HFF-Myc (cell line): Measurements from ENCODE around the gene PRKAR1B.

ENCODE experiments used
- DNase-seq: peaks from one replicate; pipeline ENCODE4 v3.0.0-alpha.2; 2011; ENCODE audit warnings: low read depth; ENCODE audit errors: extremely low read depth
- H3K4me3 ChIP-seq: replicated peaks from 2 replicates; pipeline ENCODE4 v1.5.1; 2011; ENCODE audit warnings: low read depth, mild to moderate bottlenecking, control low read depth, low read length
- TF ChIP-seq, protein P1 (sequence below): IDR thresholded peaks from 2 replicates; pipeline ENCODE4 v1.5.1; 2012; ENCODE audit warnings: mild to moderate bottlenecking, low read depth, low read length, control low read depth; ENCODE audit errors: missing control alignments

PRKAR1B gene

DNA sequence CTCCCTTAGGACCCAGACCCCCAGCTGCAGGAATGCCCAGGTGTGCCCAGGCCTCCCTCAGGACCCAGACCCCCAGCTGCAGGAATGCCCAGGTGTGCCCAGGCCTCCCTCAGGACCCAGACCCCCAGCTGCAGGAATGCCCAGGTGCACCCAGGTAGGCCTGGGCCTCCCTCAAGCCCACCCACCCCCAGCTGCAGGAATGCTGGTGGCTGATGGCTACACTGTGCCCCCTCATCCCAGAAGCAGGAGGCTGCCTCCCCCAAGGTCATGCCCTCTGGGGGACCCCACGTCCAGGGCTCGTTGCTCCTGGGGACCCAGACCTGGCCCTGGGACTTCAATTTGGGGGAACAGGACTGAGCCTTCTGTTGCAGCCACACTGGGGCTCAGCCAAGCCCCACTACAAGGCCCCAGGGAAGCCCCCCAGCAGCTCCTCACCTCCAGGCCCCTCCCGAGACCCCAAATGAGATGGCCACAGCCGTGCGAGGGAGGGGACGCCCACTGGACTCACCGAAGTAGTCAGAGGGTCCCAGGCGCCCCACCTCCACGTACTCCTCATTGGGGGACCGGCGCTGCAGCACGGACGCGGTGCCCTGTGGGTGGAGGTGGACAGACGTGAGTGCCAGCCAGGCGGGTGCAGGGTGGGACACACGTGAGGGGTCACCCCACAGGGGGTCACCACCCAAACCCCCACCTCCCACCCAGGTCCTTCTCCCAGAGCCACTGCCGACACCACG is 176.0 kb downstream of the PRKAR1B start:
- no peak for DNase-seq
- TF ChIP-seq, protein P1, sequence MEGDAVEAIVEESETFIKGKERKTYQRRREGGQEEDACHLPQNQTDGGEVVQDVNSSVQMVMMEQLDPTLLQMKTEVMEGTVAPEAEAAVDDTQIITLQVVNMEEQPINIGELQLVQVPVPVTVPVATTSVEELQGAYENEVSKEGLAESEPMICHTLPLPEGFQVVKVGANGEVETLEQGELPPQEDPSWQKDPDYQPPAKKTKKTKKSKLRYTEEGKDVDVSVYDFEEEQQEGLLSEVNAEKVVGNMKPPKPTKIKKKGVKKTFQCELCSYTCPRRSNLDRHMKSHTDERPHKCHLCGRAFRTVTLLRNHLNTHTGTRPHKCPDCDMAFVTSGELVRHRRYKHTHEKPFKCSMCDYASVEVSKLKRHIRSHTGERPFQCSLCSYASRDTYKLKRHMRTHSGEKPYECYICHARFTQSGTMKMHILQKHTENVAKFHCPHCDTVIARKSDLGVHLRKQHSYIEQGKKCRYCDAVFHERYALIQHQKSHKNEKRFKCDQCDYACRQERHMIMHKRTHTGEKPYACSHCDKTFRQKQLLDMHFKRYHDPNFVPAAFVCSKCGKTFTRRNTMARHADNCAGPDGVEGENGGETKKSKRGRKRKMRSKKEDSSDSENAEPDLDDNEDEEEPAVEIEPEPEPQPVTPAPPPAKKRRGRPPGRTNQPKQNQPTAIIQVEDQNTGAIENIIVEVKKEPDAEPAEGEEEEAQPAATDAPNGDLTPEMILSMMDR, result no peak
- H3K4me3 ChIP-seq, result no peak overlapping the region

DNA sequence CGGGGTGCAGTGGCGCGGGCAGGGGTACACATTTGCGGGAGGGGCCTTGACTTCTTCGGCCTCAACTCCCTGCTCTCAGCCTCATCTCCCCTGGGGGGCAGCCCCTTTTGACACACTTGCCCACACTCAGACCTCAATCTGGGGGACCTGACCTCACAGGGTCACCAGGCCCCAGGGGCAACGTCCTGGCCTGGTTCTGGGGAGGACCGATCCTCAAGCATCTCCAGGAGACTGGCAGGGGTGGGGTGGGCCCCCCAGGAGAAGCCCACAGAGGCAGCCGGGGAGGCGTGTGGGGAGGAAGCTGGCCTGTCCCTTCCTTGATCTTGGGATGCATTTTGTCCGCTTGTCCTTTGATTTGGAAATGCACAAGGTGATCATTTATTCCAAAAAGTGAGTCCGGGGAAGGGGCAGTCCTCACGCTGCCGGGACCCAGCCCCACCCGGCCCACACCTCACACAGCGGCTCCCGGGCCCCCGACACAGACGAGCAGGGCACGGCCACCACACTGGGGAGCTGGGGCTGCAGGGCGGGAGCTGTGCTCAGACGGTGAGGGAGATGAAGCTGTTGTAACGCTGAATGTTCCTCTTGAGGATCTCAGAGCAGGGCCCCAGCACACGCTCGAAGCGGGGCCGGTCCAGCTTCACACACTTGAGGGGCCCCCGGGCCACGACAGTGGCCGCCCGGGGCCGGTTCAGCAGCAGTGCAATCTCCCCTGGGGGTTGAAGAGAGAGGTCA is 177.0 kb downstream of the PRKAR1B start:
- TF ChIP-seq, protein P1, result no peak
- no peak for DNase-seq
- no peak overlapping the region for H3K4me3 ChIP-seq

DNA sequence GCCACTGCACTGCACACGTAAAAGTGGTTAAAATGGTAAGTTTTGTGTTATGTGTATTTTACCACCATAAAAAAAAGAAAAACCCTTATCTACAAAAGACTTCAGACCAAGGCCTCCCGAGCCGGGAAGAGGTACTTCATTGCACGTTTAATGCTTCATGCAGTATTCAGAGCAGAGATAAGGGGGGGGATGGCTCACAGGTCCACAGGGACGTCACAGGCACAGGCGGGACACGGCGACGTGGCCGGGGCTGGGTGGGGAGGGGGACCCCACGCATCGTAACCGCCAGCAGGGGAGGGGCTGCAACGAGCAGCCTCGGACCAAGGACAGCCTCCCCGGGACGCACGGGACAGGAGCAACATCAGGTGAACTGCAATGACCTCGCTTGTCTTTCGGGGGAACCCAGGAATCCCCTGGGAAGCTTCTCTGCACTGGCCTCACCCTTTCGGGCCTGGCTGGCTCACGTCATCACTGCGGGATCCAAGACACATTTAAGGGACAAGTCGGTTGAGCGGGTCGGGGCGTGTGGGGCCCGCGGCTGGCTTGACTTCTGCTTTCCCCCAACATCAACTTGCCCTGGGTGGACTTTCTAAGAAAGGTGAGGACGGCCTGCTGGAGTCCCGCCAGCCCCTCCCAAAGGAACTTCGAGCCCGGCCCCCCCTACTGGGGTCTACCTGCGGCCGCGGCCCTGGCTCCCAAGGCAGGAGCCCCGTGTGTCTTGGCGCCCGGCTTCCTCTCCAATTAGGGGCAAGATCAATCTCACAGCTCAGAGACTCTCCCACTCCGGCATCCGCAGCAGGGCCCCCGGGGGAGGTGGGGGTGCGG is 177.8 kb downstream of the PRKAR1B start:
- DNase-seq, result no peak
- H3K4me3 ChIP-seq, result no peak overlapping the region
- TF ChIP-seq, protein P1, result no peak

DNA sequence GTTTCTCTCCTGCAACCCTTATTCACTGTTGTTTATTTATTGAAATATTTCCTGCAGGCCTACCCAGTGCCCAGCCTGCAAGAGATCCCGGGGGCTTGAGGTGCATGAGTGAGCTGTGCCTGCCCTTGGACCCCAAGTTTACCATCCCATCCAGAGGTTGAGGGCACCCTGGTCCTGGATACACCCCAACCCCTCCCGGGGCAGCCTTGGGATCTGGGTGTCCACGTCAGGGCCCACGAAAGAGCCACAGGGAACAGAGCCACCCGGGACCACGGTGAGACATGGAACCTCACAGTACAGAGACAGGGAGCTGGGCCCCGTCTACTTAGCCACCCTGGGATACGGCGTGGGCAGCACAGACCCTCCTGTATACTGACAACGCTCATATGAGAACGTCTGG is 178.7 kb downstream of the PRKAR1B start:
- TF ChIP-seq, protein P1, result no peak
- no peak for DNase-seq
- no peak overlapping the region for H3K4me3 ChIP-seq

DNA sequence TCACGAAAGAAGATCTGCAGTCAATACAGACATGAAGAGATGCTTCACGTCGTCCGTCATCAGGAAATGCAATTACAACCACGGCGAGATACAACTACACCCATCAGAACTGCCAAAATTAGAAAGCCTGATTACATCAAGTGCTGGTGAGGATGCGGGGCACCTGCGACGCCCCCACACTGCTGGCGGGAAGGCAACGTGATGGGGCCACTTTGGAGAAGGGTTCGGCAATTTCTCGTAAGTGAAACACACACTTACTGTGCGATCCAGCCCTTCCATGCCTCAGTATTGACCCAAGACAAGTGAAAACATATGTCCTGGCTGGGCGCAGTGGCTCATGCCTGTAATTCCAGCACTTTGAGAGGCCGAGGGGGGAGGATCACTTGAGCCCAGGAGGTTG is 181.6 kb downstream of the PRKAR1B start:
- TF ChIP-seq, protein P1, result no peak
- H3K4me3 ChIP-seq, result no peak overlapping the region

DNA sequence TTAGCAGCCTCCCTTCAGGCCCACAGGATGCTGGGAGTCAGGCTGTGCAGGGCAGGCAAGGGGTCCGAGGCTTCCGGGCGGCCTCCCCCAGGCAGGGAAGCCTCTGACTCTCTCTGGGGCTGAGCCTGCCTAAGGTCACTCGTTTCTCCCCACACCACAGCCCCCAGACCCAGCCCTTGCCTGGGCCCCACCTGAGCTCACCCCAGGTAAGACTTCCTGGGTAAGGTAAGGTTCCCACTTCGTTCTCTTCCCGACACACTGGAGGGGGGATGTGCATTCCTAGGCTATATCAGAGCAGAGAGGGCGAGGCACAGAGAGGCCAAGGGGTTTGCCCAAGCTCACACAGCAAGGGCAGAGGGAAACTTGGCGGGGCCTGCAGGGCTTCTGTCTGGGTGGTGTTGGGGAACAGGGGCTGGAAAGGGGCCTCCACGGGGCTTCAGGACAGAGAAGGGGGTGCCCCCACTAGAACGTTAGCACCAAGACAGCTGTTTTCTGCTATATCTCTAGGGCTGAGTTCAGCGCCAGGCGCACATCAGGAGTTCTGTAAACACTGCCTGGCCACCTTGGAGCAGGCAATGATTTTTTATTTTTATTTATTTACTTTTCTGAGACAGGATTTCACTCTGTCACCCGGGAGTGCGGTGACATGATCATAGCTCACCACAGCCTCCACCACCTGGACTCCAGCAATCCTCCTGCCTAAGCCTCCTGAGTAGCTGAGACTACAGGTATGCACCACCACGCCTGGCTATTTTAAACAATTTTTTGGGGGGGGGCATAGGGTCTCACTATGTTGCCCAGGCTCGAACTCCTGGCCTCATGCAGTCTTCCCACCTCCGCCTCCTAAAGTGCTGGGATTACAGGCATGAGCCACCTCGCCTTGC is 182.5 kb downstream of the PRKAR1B start:
- H3K4me3 ChIP-seq, result no peak overlapping the region
- TF ChIP-seq, protein P1, result no peak
- no peak for DNase-seq

More for the DNA sequence above, 181.6 kb downstream of the PRKAR1B start:
- no peak for DNase-seq
